AG04449 (cell line): Measurements from ENCODE around the gene GMDS.

Experiments
- CTCF ChIA-PET: fragments of 350-600 bp; formaldehyde crosslinking; extraction: SDS; loops from one replicate; lab custom pipeline; 2021; ENCODE audit warnings: antibody characterized with exemption; lab: Yijun Ruan, JAX
- POLR2A ChIA-PET: fragments of 400-600, 350-600 bp; formaldehyde crosslinking; extraction: SDS; loops from one replicate; lab custom pipeline; 2020; ENCODE audit warnings: antibody characterized with exemption, inconsistent platforms; lab: Yijun Ruan, JAX
- DNase-seq: peaks from one replicate; pipeline ENCODE4 v3.0.0-alpha.2; 2010; ENCODE audit warnings: low read depth, low spot score
- H3K4me3 ChIP-seq: 2 replicates; pipeline ENCODE4 v1.5.1; 2011; ENCODE audit warnings: low read depth, mild to moderate bottlenecking, control low read depth, low read length
- TF ChIP-seq, protein P1 (sequence below): IDR thresholded peaks from one replicate; pipeline ENCODE4 v1.5.1; 2011; ENCODE audit warnings: mild to moderate bottlenecking, moderate library complexity, low read length, control low read depth, inconsistent platforms; ENCODE audit not compliant: insufficient read depth; ENCODE audit errors: missing control alignments

The GMDS gene

GRCh38 chr6:2085657-2086056, 159.7 kb downstream of the GMDS start:
- POLR2A ChIA-PET = no interaction called here
- H3K4me3 ChIP-seq = no peak overlapping the region
- no peak for DNase-seq
- CTCF ChIA-PET = interaction anchor here (0.8 to 1.5 kb wide), 2 partner anchors 13 to 19 kb away, joined by 3 to 5 read pairs; no protein-coding TSS in a partner anchor
- TF ChIP-seq, protein P1, sequence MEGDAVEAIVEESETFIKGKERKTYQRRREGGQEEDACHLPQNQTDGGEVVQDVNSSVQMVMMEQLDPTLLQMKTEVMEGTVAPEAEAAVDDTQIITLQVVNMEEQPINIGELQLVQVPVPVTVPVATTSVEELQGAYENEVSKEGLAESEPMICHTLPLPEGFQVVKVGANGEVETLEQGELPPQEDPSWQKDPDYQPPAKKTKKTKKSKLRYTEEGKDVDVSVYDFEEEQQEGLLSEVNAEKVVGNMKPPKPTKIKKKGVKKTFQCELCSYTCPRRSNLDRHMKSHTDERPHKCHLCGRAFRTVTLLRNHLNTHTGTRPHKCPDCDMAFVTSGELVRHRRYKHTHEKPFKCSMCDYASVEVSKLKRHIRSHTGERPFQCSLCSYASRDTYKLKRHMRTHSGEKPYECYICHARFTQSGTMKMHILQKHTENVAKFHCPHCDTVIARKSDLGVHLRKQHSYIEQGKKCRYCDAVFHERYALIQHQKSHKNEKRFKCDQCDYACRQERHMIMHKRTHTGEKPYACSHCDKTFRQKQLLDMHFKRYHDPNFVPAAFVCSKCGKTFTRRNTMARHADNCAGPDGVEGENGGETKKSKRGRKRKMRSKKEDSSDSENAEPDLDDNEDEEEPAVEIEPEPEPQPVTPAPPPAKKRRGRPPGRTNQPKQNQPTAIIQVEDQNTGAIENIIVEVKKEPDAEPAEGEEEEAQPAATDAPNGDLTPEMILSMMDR = no peak

DNA sequence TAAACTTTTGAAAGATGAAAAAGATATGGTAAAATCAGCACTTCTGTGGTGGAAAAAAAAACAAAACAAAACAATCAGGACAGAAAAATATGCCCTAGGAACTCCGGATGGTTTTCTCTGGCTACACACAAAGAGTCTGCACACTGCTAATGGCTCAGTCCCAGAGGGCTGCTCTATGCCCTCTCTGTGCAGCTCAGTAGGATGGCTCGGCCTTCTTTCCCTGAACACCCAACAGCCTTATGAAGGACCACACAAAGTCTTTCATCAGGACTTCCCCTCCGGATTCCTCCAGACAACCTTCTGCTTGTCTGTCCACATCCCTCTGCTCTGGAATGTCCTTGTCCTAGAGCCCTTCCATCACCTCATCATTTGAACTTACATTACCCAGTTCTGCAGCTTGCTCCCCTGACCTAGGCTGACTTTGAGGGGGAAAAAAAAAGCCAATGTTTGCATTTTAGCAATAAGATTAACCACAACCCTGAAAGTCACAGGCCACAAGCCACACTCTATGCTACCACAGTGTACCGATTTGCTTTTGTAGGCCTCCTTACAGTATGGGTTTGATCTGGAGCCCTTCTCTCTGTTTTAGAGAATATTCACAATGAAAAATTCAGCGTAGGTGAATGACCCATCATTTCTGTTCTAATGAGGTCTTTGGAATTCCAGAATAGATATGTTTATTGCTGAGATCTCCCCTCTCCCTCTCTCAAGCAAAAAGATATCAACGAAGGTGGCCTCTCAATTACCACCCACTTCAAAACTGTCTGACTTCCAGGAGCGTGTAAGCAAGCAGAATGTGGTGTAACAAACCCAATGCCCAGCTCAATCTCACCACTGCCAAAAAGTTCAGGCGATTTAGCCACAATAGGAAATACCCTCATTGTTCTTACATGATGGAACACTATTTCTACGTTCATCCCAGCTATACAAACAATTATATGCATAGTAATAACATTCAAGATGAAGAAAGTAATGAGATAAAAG, 164.0 kb downstream of the GMDS start:
- POLR2A ChIA-PET = no interaction called here
- TF ChIP-seq, protein P1 = no peak
- no peak for DNase-seq
- CTCF ChIA-PET = no interaction called here
- H3K4me3 ChIP-seq = no peak overlapping the region

GRCh38 chr6:2078888-2079287, 166.5 kb downstream of the GMDS start:
- no peak overlapping the region for H3K4me3 ChIP-seq
- ChIA-PET CTCF (no interaction called here), POLR2A (no interaction called here)
- DNase-seq = no peak
- TF ChIP-seq, protein P1 = no peak

GRCh38 chr6:2077826-2078225, 167.6 kb downstream of the GMDS start:
- POLR2A ChIA-PET = no interaction called here
- no peak overlapping the region for H3K4me3 ChIP-seq
- CTCF ChIA-PET = no interaction called here
- TF ChIP-seq, protein P1 = no peak
- DNase-seq = no peak

DNA sequence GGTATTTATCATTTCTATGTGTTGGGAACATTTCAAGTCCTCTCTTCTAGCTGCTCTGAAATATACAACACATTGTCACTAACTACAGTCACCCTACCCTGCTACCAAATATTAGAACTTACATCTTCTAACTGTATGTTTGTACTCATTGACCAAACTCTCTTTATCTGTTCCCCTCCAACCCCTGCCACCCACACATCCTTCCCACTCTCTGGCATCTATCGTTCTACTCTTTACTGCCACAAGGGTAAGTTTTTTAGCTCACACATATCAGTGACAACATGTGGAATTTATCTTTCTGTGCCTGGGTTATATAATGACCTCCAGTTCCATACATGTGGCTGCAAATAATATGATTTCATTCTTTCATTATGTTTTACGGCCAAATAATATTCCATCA, 171.9 kb downstream of the GMDS start:
- no peak for DNase-seq
- ChIA-PET POLR2A (no interaction called here), CTCF (interaction anchor here (1.3 kb wide), 1 partner anchor 13 kb away, joined by 5 read pairs; no protein-coding TSS in a partner anchor)
- TF ChIP-seq, protein P1 = no peak
- H3K4me3 ChIP-seq = no peak overlapping the region

GRCh38 chr6:2072453-2072852, 173.0 kb downstream of the GMDS start:
- CTCF ChIA-PET = interaction anchor here (1.3 kb wide), 1 partner anchor 14 kb away, joined by 5 read pairs; no protein-coding TSS in a partner anchor
- H3K4me3 ChIP-seq = no peak overlapping the region
- POLR2A ChIA-PET = no interaction called here
- TF ChIP-seq, protein P1 = no peak
- peak; percentile 9 for DNase-seq
